HepG2 (cell line): ENCODE data around the gene MYEOV. TPM values are rescaled to one million over a fixed set of nuclear protein-coding genes. Genes with fewer than 3 reads are reported as not detected.

Experiments
- ATAC-seq: fragments of 200-7000 bp; cut with Tn5 transposase; 3 replicates; pipeline ENCODE4 v1.9.1; 2020; ENCODE audit warnings: mild to moderate bottlenecking, moderate library complexity
- BruUV-seq: library from RNA; stranded (reverse); fragments of 400-500 nt; replicated peaks from 2 replicates; lab custom pipeline; 2021; lab: Mats Ljungman, UMichigan
- CTCF ChIA-PET: fragments of 300-600 bp; formaldehyde crosslinking; extraction: SDS; loops from one replicate; lab custom pipeline; 2021; ENCODE audit warnings: low total read pairs, inconsistent platforms, low intra/inter-chr PET ratio; lab: Yijun Ruan, JAX
- POLR2A ChIA-PET: fragments of 350-600 bp; sonication (Branson Sonifier 250); formaldehyde crosslinking; loops from one replicate; lab custom pipeline; 2020; ENCODE audit warnings: antibody characterized with exemption, inconsistent platforms; lab: Yijun Ruan, JAX
- DNase-seq: peaks from one replicate; pipeline ENCODE4 v3.0.0-alpha.2; 2015; ENCODE audit warnings: low spot score
- FAIRE-seq: peaks from 3 replicates; lab custom pipeline; 2011; peaks lifted over from hg19 to GRCh38; lab: Jason Lieb, UNC
- H2AFZ ChIP-seq: one replicate; pipeline ENCODE4 v1.6.1; 2011; ENCODE audit warnings: low read length, inconsistent platforms
- H3K27ac ChIP-seq: fragments of 300-600 bp; 3 replicates; pipeline ENCODE4 v1.8.0; 2011; ENCODE audit warnings: mixed run types, mild to moderate bottlenecking, mixed read lengths, low read length, inconsistent platforms; ENCODE audit not compliant: insufficient read depth; ENCODE audit errors: extremely low read length
- H3K27me3 ChIP-seq, 2 experiments: fragments of 200-600 bp in 1 of 2; 2 replicates in 1 of 2; 3 replicates in 1 of 2; pipeline versions ENCODE4 v1.6.0 to v1.8.0; 2011; ENCODE audit warnings: low read length in 2 of 2, mild to moderate bottlenecking in 2 of 2, moderate library complexity in 2 of 2, inconsistent platforms in 1 of 2; ENCODE audit not compliant: insufficient read depth in 2 of 2, control insufficient read depth in 1 of 2
- H3K36me3 ChIP-seq, 2 experiments: fragments of 200-600 bp in 1 of 2; replicated peaks in 1 of 2; 2 replicates in 1 of 2; 3 replicates in 1 of 2; pipeline versions ENCODE4 v1.5.1 to v1.8.0; 2011; ENCODE audit warnings: low read length in 2 of 2, inconsistent platforms in 1 of 2; ENCODE audit not compliant: insufficient read depth in 2 of 2, control insufficient read depth in 1 of 2
- H3K4me1 ChIP-seq: 2 replicates; pipeline ENCODE4 v1.5.1; 2012; ENCODE audit warnings: low read length, inconsistent platforms; ENCODE audit not compliant: insufficient read depth
- H3K4me2 ChIP-seq: 2 replicates; pipeline ENCODE4 v1.6.0; 2011; ENCODE audit warnings: low read depth, low read length, inconsistent platforms
- H3K4me3 ChIP-seq, 3 experiments: fragments of 200-600 bp in 1 of 3; sonication (generic), shearing (Covaris generic) in 1 of 3; replicated peaks in 1 of 3; 2 replicates each; pipeline ENCODE4 v1.5.1; 2011 to 2016; ENCODE audit warnings: low read length in 3 of 3, inconsistent platforms in 2 of 3, low read depth in 2 of 3, mild to moderate bottlenecking in 2 of 3, control low read depth in 1 of 3, mixed read lengths in 1 of 3; ENCODE audit not compliant: insufficient read depth in 1 of 3
- H3K79me2 ChIP-seq: one replicate; pipeline ENCODE4 v1.6.1; 2011; ENCODE audit warnings: low read length, inconsistent platforms; ENCODE audit not compliant: insufficient read depth
- H3K9ac ChIP-seq: 2 replicates; pipeline ENCODE4 v1.6.0; 2011; ENCODE audit warnings: mild to moderate bottlenecking, low read depth, low read length, inconsistent platforms; ENCODE audit not compliant: insufficient read depth
- H3K9me3 ChIP-seq: 2 replicates; pipeline ENCODE4 v1.5.1; 2012; ENCODE audit warnings: mild to moderate bottlenecking, low read length
- H4K20me1 ChIP-seq: 2 replicates; pipeline ENCODE4 v1.6.0; 2011; ENCODE audit warnings: inconsistent platforms, mild to moderate bottlenecking, low read length, moderate library complexity; ENCODE audit not compliant: insufficient read depth
- CAMTA2 ChIP-seq: sonication (generic); formaldehyde crosslinking; IDR thresholded peaks from 2 replicates; pipeline ENCODE4 v1.4.0; 2020; ENCODE audit warnings: mild to moderate bottlenecking, missing genetic modification reagents, borderline replicate concordance
- DZIP1 ChIP-seq: sonication (generic); formaldehyde crosslinking; IDR thresholded peaks from 2 replicates; pipeline ENCODE4 v1.5.0; 2020; ENCODE audit warnings: mild to moderate bottlenecking, missing genetic modification reagents
- ELF1 ChIP-seq: sonication (generic); formaldehyde crosslinking; IDR thresholded peaks from 2 replicates; pipeline ENCODE4 v1.4.0; 2020; ENCODE audit warnings: missing genetic modification reagents
- FOXP1 ChIP-seq, 2 experiments: fragments of 450-650 bp in 1 of 2; IDR thresholded peaks; 2 replicates each; pipeline ENCODE4 v1.6.1; 2017 to 2018; ENCODE audit warnings: antibody characterized with exemption in 1 of 2
- GFI1 ChIP-seq: sonication (generic); formaldehyde crosslinking; IDR thresholded peaks from 2 replicates; pipeline ENCODE4 v1.5.0; 2020; ENCODE audit warnings: missing genetic modification reagents, mild to moderate bottlenecking, borderline replicate concordance
- ISL2 ChIP-seq: sonication (generic); formaldehyde crosslinking; IDR thresholded peaks from 2 replicates; pipeline ENCODE4 v1.5.0; 2020; ENCODE audit warnings: missing genetic modification reagents
- JUND ChIP-seq: sonication (generic); formaldehyde crosslinking; IDR thresholded peaks from 2 replicates; pipeline ENCODE4 v1.8.0; 2022; ENCODE audit warnings: mild to moderate bottlenecking, missing genetic modification reagents
- POLR2G ChIP-seq: fragments of 200-400 bp; formaldehyde crosslinking; IDR thresholded peaks from 2 replicates; pipeline ENCODE4 v1.6.1; 2018; ENCODE audit warnings: mild to moderate bottlenecking, low read depth, low read length, moderate library complexity
- SP1 ChIP-seq, 2 experiments: fragments of 450-650 bp in 1 of 2; sonication (generic) in 1 of 2; formaldehyde crosslinking in 1 of 2; IDR thresholded peaks; 2 replicates each; pipeline versions ENCODE4 v1.4.0 to v1.6.1; 2016 to 2020; ENCODE audit warnings: missing genetic modification reagents in 1 of 2
- TP53 ChIP-seq: sonication (generic); formaldehyde crosslinking; conservative IDR thresholded peaks from 2 replicates; pipeline ENCODE4 v1.4.0; 2020; ENCODE audit warnings: missing genetic modification reagents
- ZBTB26 ChIP-seq: IDR thresholded peaks from 2 replicates; pipeline ENCODE4 v1.6.1; 2016; ENCODE audit warnings: missing compliant biosample characterization, missing genetic modification reagents, borderline replicate concordance
- ZBTB42 ChIP-seq: sonication (generic); formaldehyde crosslinking; IDR thresholded peaks from 2 replicates; pipeline ENCODE4 v1.5.0; 2020; ENCODE audit warnings: mild to moderate bottlenecking, missing genetic modification reagents
- ZNF644 ChIP-seq: IDR thresholded peaks from 2 replicates; pipeline ENCODE4 v1.6.1; 2016; ENCODE audit warnings: low read depth
- WGBS: methylation state at CpG from one replicate; pipeline ENCODE4 v1.1.6; 2017; ENCODE audit warnings: low lambda C conversion rate; 5-methylcytosine and 5-hydroxymethylcytosine counted together
- in situ Hi-C: cut with HindIII; loops from 2 replicates; pipeline ENCODE4 v1.10.0; 2017; ENCODE audit warnings: low pct_unique_long_range_greater_than_20kb; ENCODE audit not compliant: extremely low pct_ligation_motif_present
- intact Hi-C: fragments of 100-400 bp; cut with micrococcal nuclease; formaldehyde crosslinking; loops from one replicate; pipeline ENCODE4 v1.10.0; 2022; ENCODE audit not compliant: unreplicated experiment
- polyA plus RNA-seq, 8 experiments: library from polyadenylated mRNA; depleted of rRNA in 3 of 8; stranded (reverse) in 7 of 8; unstranded in 1 of 8; fragments of >200 nt; fragmentation: Illumina TruSeq in 4 of 8; extraction: Trizol in 4 of 8; gene quantifications; 2 replicates each; pipeline versions ENCODE4 v1.2.1 to v1.2.3, GENCODE V29; 2011 to 2016; ENCODE audit warnings: low read depth in 4 of 8, missing spikeins in 1 of 8, mixed read lengths in 1 of 8; ENCODE audit not compliant: insufficient read depth in 1 of 8
- total RNA-seq, 5 experiments: library from RNA; depleted of rRNA; stranded (reverse); fragments of >200 nt; fragmentation: Illumina TruSeq; extraction: Trizol; gene quantifications; 2 replicates each; pipeline ENCODE4 v1.2.3, GENCODE V29; 2016; ENCODE audit warnings: low read depth in 1 of 5

MYEOV gene
- total and polyA plus RNA-seq, 2 of the 13 experiments (the other 11 are each of a cell fraction or from before 2014, with no cell fraction given): 0.33 to 1.8 TPM

DNA sequence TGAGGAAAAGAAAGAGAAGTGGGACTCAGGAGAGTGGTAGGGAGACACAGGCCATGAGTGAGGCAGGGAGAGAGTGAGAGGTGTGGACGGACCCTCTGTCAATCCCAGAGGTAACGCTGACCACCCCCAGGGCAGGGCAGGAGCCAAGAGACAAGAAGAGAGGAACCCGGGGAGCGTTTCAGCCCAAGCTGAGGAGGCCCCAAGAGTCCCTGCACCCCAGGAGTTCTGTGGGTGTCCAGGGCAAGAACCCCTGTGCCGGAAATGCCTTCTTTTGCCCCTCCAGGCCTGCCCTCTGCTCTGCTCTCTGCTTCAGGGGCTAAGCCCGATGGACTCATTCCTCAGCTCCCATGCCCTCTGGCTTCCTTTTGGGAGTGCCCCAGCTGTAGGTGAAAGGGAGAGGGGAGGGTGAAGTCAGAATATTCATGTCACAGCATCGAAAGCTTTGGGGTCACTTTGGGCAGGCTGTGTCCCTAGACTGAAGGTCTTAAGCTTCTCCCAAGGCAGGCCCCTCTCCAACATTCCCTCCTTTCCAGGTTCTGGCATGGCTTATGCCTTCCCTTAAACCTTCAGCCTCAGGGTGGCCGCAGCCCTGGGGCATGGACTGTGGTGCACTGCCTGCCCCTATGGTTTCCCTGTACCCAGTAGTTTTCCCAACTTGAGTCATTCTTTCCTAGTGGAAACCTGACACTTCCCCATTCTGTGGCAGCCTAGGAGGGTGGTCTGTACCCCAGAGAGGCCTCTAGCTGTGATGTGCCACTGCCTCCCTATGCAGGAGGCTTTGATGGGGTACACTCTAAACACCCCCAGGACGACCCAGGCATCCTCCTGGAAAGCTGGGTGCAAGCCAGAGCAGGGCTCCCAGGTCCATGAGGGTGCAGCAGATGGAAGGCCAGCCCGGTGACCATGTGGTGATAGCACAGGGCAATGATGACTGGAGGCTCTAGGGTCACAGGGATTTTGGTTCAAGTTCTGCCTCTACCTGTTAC lies 27.1 kb downstream of the MYEOV start:
- in situ Hi-C loops: no loop called here
- Histone ChIP-seq H2AFZ (no peak overlapping the region), H3K27me3 (peaks cover 2 to 13% of the 10 kb centered on the region in 2 experiments; a peak in 3 of 5 replicates), H3K79me2 (no peaks in the 10 kb centered on the region), H3K9ac (no peak overlapping the region), H3K4me1 (no peaks in the 10 kb centered on the region), H3K4me3 (no peak overlapping the region), H3K4me2 (no peak overlapping the region), H3K36me3 (no peaks in the 10 kb centered on the region), H3K9me3 (no peaks in the 10 kb centered on the region), H4K20me1 (no peaks in the 10 kb centered on the region), H3K27ac (no peak overlapping the region)
- TF ChIP-seq TP53 (no peak), SP1 (IDR thresholded peaks at IDR 0.05) (no peak), SP1 (CRISPR knock-in tag; IDR thresholded peaks at IDR 0.05) (no peak), DZIP1 (CRISPR knock-in tag) (no peak), ZNF644 (CRISPR knock-in tag) (no peak), ISL2 (CRISPR knock-in tag) (no peak), ZBTB42 (CRISPR knock-in tag) (no peak), GFI1 (no peak), FOXP1 (IDR thresholded peaks at IDR 0.05) (no peak), FOXP1 (CRISPR knock-in tag; IDR thresholded peaks at IDR 0.05) (no peak), ZBTB26 (CRISPR knock-in tag) (no peak), POLR2G (no peak), JUND (CRISPR knock-in tag) (no peak), CAMTA2 (CRISPR knock-in tag) (no peak), ELF1 (CRISPR knock-in tag) (no peak)
- intact Hi-C loops: no loop called here
- DNase-seq (no peak), FAIRE-seq (no peak), ATAC-seq (no peak)
- no TSS peak for BruUV-seq
- ChIA-PET CTCF (no interaction called here), POLR2A (no interaction called here)
- 29% methylated on average over 8 of the region's 10 CpGs for WGBS
